Measurements from ENCODE around the gene DCUN1D3.
"Not testable (repeated sequence)": the region's sequence is repeated elsewhere in the genome, so short reads cannot be mapped to it uniquely, and the experiment has no call there.

DCUN1D3 gene

GRCh38 chr16:20862162-20862960 is 37.8 kb downstream of the DCUN1D3 start:
- TF ChIP-seq, protein P1, sequence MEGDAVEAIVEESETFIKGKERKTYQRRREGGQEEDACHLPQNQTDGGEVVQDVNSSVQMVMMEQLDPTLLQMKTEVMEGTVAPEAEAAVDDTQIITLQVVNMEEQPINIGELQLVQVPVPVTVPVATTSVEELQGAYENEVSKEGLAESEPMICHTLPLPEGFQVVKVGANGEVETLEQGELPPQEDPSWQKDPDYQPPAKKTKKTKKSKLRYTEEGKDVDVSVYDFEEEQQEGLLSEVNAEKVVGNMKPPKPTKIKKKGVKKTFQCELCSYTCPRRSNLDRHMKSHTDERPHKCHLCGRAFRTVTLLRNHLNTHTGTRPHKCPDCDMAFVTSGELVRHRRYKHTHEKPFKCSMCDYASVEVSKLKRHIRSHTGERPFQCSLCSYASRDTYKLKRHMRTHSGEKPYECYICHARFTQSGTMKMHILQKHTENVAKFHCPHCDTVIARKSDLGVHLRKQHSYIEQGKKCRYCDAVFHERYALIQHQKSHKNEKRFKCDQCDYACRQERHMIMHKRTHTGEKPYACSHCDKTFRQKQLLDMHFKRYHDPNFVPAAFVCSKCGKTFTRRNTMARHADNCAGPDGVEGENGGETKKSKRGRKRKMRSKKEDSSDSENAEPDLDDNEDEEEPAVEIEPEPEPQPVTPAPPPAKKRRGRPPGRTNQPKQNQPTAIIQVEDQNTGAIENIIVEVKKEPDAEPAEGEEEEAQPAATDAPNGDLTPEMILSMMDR (conservative IDR thresholded peaks at IDR 0.05; ENCODE audit: low read depth), result no peak
- H3K27ac ChIP-seq, result 0 out of 2 replicates have a peak overlapping the region, but pooled peaks have one; percentile 5
- ChIA-PET CTCF (no interaction called here), POLR2A (ENCODE audit: low non-redundant PET) (no interaction called here)
- no peak for DNase-seq (ENCODE audit: low spot score)

- CTCF ChIA-PET; H3K27ac ChIP-seq; DNase-seq (ENCODE audit: low spot score); POLR2A ChIA-PET (ENCODE audit: low non-redundant PET): not testable (repeated sequence)
Observed at GRCh38 chr16:20860995-20861394, 39.2 kb downstream of the DCUN1D3 start.

DNA sequence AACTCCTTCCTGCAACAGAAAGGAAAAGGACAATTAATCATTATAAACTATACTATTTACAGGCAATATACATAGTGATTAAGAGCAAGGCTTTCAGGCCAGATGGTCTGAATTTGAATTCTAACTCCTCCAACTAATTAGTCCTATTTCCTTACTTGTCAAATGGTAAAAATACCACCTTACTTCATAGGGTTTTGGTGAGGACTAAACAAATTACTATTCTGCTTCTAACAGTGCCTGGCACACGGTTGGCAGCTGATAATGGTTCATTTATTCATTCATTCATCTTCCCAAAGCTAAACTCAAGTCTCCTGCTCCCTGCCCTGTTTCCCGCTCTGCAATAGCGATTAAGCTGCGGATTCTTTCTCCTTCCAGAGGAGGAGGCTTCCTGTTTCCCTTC is 39.8 kb downstream of the DCUN1D3 start:
- TF ChIP-seq, protein P1 (conservative IDR thresholded peaks at IDR 0.05; ENCODE audit: low read depth), result no peak
- no peak for DNase-seq (ENCODE audit: low spot score)
- no peak overlapping the region for H3K27ac ChIP-seq
- CTCF ChIA-PET, result no interaction called here
- POLR2A ChIA-PET (ENCODE audit: low non-redundant PET), result no interaction called here

- ChIA-PET CTCF (interaction anchor here (0.5 kb wide), 1 partner anchor 474 kb away, joined by 3 read pairs; no protein-coding TSS in a partner anchor), POLR2A (ENCODE audit: low non-redundant PET) (no interaction called here)
- peak overlapping the region; percentile 50; the same call in 1 of the 2 replicates for H3K27ac ChIP-seq
Observed at GRCh38 chr16:20859699-20860098, 40.5 kb downstream of the DCUN1D3 start.

DNA sequence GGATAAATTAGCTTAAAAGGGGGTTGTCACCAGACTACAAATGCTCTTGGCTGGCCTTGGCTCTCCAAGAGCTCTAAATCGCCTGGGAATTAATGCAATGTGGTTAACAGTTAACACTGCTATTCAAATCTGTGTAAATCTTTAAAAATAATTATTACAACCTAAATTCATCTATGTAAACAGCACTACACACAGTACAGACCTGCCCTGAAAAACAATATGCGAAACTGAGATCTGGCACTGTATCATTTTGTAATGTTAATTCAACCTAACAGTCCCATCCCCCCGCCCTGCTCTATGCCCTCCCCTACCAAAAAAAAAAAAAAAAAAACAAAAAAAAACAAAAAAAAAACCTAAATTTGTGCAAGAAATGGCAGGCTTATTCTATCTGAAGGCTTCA is 40.9 kb downstream of the DCUN1D3 start:
- no peak for DNase-seq (ENCODE audit: low spot score)
- TF ChIP-seq, protein P1 (conservative IDR thresholded peaks at IDR 0.05; ENCODE audit: low read depth), result no peak

More at GRCh38 chr16:20859699-20860098, 40.5 kb downstream of the DCUN1D3 start:
- TF ChIP-seq, protein P1 (conservative IDR thresholded peaks at IDR 0.05; ENCODE audit: low read depth), result no peak
- no peak for DNase-seq (ENCODE audit: low spot score)

DNA sequence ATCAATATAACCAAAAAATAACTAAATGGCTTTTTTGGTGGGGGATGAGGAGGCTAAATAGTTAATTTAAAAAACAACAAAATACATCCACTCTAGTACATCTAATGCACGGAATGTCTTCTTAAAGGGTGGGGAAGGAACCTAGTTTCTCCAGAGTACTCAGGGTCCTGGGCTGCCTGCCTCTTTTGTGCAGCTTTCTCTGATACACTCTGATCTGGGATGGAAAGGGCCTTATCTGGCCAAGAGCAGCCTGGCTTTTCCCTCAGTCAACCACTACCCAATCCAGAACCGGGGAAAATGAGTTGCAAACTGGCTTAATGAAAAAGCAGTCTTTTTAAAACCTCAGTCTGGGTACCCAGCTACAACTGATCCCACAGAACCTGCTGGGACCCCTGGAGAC is 42.9 kb downstream of the DCUN1D3 start:
- POLR2A ChIA-PET (ENCODE audit: low non-redundant PET), result no interaction called here
- no peak overlapping the region for H3K27ac ChIP-seq
- no peak for DNase-seq (ENCODE audit: low spot score)
- CTCF ChIA-PET, result no interaction called here
- TF ChIP-seq, protein P1 (conservative IDR thresholded peaks at IDR 0.05; ENCODE audit: low read depth), result no peak

More for the DNA sequence above, 40.9 kb downstream of the DCUN1D3 start:
- ChIA-PET CTCF (no interaction called here), POLR2A (ENCODE audit: low non-redundant PET) (no interaction called here)
- H3K27ac ChIP-seq, result no peak overlapping the region

DNA sequence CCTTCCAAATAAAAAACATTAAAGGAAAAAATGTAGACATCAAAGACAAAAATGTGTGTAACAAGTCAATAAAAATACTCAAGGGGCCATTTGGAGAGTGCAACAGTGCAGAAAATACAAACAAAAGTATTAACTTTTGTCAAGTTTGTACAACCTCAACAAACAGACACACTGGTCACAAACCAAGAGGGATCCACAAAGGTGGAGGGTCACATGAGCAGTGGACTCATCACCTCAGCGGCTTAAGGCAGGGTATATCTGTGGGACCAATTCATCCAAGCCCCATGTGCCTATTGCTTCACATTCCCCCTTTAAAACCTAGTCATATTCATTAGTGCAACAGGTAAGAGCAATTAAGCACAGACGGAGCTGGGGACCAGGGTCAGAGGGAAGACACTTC is 45.2 kb downstream of the DCUN1D3 start:
- POLR2A ChIA-PET (ENCODE audit: low non-redundant PET), result no interaction called here
- TF ChIP-seq, protein P1 (conservative IDR thresholded peaks at IDR 0.05; ENCODE audit: low read depth), result no peak
- H3K27ac ChIP-seq, result no peak overlapping the region
- CTCF ChIA-PET, result no interaction called here
- DNase-seq (ENCODE audit: low spot score), result no peak

Data from RWPE1 (cell line).